ENCODE results near the gene LARP4. TPM values are rescaled to one million over a fixed set of nuclear protein-coding genes. Genes with fewer than 3 reads are reported as not detected.
"Not testable (repeated sequence)": the region's sequence is repeated elsewhere in the genome, so short reads cannot be mapped to it uniquely, and the experiment has no call there.

LARP4 gene
- total RNA-seq, 1 experiment from 2014 or later, result 22.6 TPM

GRCh38 chr12:50401500-50402081, 906 bp downstream of the LARP4 start:
- DNase-seq (ENCODE audit: low spot score), result no peak

- DNase-seq (ENCODE audit: low spot score), result no peak
These were observed 1.7 kb downstream of the LARP4 start for GRCh38 chr12:50402264-50403000.

DNA sequence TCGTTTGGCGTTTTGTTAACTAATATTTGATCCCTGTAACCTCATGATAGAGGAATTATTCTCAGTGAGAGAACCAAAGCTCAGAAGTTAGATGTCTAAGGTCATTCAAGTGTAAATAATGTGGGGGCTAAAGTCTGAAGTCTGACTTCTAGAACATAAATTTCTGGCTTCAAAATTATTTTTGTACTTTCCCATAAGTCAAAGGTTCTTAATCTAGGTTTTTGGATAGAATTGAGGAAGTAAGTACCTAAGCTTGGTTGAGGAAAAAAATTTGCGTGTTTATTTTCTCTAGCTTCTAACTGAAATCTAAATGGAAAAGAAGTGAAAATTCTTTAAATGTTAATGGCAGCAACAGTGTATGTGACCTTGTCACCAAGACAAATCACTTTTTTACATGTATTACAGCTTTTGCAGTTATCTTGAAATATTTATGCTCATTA, 2.3 kb downstream of the LARP4 start:
- DNase-seq (ENCODE audit: low spot score), result no peak

- no peak for DNase-seq (ENCODE audit: low spot score)
These were observed 3.6 kb downstream of the LARP4 start for GRCh38 chr12:50404307-50404706.

DNA sequence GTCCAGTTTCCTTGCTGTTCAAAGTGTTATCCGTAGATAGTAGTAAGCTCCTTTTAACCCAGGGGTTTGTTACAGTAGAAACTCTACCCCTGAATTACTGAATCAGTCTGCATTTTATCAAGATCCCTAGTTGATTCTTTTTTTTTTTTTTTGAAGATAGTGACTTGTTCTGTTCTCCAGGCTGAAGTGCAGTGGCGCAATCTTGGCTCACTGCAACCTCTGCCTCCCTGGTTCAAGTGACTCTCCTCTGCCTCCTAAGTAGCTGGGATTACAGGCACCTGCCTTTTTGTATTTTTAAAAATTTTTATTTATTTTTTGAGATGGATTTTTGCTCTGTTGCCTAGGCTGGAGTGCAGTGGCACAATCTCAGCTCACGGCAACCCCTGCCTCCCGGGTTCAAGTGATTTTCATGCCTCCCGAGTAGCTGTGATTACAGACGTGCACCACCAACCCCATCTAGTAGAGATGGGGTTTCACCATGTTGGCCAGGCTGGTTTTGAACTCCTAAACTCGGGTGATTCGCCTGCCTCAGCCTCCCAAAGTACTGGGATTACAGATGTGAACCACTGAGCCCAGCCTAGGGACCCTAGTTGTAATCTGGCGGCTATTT, 10.5 kb downstream of the LARP4 start:
- no peak for DNase-seq (ENCODE audit: low spot score)

GRCh38 chr12:50415899-50416479, 15.3 kb downstream of the LARP4 start:
- no peak for DNase-seq (ENCODE audit: low spot score)

GRCh38 chr12:50419112-50419909, 18.6 kb downstream of the LARP4 start:
- no peak for DNase-seq (ENCODE audit: low spot score)

GRCh38 chr12:50422855-50423254, 22.2 kb downstream of the LARP4 start:
- not testable (repeated sequence) for DNase-seq (ENCODE audit: low spot score)

DNA sequence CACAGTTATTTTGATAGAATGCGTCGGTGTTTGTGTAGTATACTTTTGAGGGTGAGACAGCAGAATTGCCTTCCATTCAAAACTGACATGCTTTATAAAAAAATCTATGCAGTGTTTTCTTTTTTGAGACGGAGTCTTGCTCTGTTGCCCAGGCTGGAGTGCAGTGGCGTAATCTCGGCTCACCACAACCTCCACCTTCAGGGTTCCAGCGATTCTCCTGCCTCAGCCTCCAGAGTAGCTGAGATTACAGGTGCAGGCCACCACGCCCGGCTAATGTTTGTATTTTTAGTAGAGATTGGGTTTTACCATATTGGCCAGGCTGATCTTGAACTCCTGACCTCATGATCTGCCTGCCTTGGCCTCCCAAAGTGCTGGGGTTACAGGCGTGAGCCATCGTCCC, 22.7 kb downstream of the LARP4 start:
- DNase-seq (ENCODE audit: low spot score), result not testable (repeated sequence)

- DNase-seq (ENCODE audit: low spot score), result no peak
These were observed 25.0 kb downstream of the LARP4 start for GRCh38 chr12:50425589-50426258.

DNA sequence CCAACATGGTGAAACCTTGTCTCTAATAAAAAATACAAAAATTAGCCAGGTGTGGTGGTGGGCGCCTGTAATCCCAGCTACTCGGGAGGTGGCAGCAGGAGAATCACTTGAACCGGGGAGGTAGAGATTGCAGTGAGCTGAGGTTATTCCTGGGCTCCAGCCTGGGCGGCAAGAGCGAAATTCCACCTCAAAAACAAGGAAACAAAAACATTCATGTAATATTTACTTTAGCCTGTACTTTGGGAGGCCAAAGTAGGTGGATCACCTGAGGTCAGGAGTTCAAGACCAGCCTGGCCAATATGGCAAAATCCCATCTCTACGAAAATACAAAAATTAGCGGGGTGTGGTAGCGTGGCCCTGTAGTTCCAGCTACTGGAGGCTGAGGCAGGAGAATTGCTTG, 31.0 kb downstream of the LARP4 start:
- DNase-seq (ENCODE audit: low spot score), result not testable (repeated sequence)

DNA sequence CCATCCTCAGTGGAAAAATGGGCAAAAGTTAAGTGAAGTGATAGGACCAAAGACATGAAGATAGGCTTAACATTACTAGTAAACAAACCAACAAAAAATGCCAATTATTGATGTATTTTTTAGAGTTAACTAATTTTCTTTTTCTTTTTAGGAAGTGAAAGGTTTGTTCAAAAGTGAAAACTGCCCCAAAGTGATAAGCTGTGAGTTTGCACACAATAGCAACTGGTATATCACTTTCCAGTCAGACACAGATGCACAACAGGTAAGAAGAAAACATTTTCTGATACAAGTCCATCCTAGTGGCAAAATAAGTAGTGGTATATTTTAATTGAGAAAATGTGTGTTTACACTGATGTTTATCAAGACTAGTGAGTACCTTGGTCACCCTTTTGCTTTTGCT, 39.6 kb downstream of the LARP4 start:
- DNase-seq (ENCODE audit: low spot score), result no peak

GRCh38 chr12:50441763-50442162, 41.1 kb downstream of the LARP4 start:
- DNase-seq (ENCODE audit: low spot score), result no peak

GRCh38 chr12:50442178-50442908, 41.7 kb downstream of the LARP4 start:
- DNase-seq (ENCODE audit: low spot score), result no peak

GRCh38 chr12:50449671-50450070, 49.0 kb downstream of the LARP4 start:
- not testable (repeated sequence) for DNase-seq (ENCODE audit: low spot score)

DNA sequence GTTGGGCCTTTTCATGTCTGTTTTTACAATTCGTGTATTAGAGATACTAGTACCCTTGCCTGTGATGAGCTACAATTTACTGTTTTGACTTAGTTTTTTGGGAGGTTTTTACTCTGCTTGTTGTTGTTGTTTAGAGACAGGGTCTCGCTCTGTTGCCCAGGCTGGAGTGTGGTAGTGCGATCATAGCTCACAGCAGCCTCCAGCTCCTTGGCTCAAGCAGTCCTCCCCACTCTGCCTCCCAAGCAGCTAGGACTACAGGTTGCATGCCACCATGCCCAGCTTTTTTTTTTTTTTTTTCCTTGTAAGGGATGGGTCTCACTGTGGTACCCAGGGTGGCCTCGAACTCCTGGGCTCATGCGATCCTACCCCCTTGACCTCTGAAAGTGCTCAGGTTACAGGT, 52.1 kb downstream of the LARP4 start:
- no peak for DNase-seq (ENCODE audit: low spot score)

GRCh38 chr12:50453872-50454271, 53.2 kb downstream of the LARP4 start:
- DNase-seq (ENCODE audit: low spot score), result no peak

- no peak for DNase-seq (ENCODE audit: low spot score)
These were observed 57.9 kb downstream of the LARP4 start for GRCh38 chr12:50458606-50459005.

DNA sequence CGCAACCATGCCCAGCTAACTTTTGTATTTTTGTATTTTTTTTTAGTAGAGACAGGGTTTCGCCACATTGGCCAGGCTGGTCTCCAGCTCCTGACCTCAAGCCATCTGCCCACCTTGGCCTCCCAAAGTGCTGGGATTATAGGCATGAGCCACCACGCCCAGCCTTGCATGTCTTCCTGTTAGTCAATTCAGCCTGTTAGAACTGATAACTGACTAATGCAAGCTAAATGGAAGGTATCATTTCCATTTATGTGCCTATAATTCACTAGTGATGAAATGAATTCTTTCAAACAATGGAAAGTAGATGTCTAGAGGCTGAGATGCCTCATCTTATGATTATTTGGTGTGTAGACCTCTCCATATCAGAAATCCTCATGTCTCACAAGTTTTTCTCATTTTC, 66.8 kb downstream of the LARP4 start:
- DNase-seq (ENCODE audit: low spot score), result no peak

GRCh38 chr12:50477241-50477832, 76.7 kb downstream of the LARP4 start:
- no peak for DNase-seq (ENCODE audit: low spot score)

All from H4 (cell line).